Hepatocyte (in vitro differentiated cells): ENCODE measurements around the gene B3GALNT2. TPM values are rescaled to one million over a fixed set of nuclear protein-coding genes. Genes with fewer than 3 reads are reported as not detected.
A peak's percentile ranks its signal among the peaks of the same experiment; 100 is the strongest.

Experiments
- DNase-seq: peaks from one replicate; pipeline ENCODE4 v3.0.0-alpha.2; 2016; ENCODE audit warnings: low spot score
- H2AFZ ChIP-seq: fragments of 200-600 bp; sonication (generic); 2 replicates; pipeline ENCODE4 v1.6.0; 2016; ENCODE audit warnings: antibody characterized with exemption, mild to moderate bottlenecking
- H3K27ac ChIP-seq: fragments of 200-600 bp; sonication (generic); 2 replicates; pipeline ENCODE4 v1.5.1; 2016; ENCODE audit warnings: mild to moderate bottlenecking
- H3K27me3 ChIP-seq: fragments of 200-600 bp; sonication (generic); 2 replicates; pipeline ENCODE4 v1.6.1; 2016
- H3K36me3 ChIP-seq: fragments of 200-600 bp; sonication (generic); replicated peaks from 2 replicates; pipeline ENCODE4 v1.5.1; 2016; ENCODE audit warnings: low read depth; ENCODE audit not compliant: insufficient read depth
- H3K4me1 ChIP-seq: fragments of 200-600 bp; sonication (generic); 2 replicates; pipeline ENCODE4 v1.5.1; 2016; ENCODE audit warnings: mild to moderate bottlenecking, moderate library complexity; ENCODE audit not compliant: insufficient read depth
- H3K4me2 ChIP-seq: fragments of 200-600 bp; sonication (generic); 2 replicates; pipeline ENCODE4 v1.6.0; 2016
- H3K4me3 ChIP-seq: fragments of 200-600 bp; sonication (generic); 2 replicates; pipeline ENCODE4 v1.5.1; 2016; ENCODE audit warnings: mild to moderate bottlenecking
- H3K79me2 ChIP-seq: fragments of 200-600 bp; sonication (generic); 2 replicates; pipeline ENCODE4 v1.6.0; 2017; ENCODE audit warnings: mild to moderate bottlenecking
- H3K9me2 ChIP-seq: fragments of 200-600 bp; sonication (generic); replicated peaks from 2 replicates; pipeline ENCODE4 v1.6.0; 2017; ENCODE audit warnings: mild to moderate bottlenecking; ENCODE audit not compliant: insufficient read depth
- H3K9me3 ChIP-seq: fragments of 200-600 bp; sonication (generic); 2 replicates; pipeline ENCODE4 v1.5.1; 2016; ENCODE audit warnings: low read depth, mild to moderate bottlenecking
- H4K20me1 ChIP-seq: fragments of 200-600 bp; sonication (generic); 2 replicates; pipeline ENCODE4 v1.6.0; 2016; ENCODE audit warnings: mild to moderate bottlenecking; ENCODE audit not compliant: insufficient read depth, poor library complexity, severe bottlenecking
- EZH2 ChIP-seq: fragments of 200-600 bp; sonication (generic); IDR thresholded peaks from 2 replicates; pipeline ENCODE4 v1.6.1; 2016; ENCODE audit warnings: antibody characterized with exemption, mild to moderate bottlenecking, borderline replicate concordance
- EZH2phosphoT487 ChIP-seq: fragments of 200-600 bp; sonication (generic); IDR thresholded peaks from one replicate; pipeline ENCODE4 v1.6.1; 2018; ENCODE audit warnings: antibody characterized with exemption, mild to moderate bottlenecking, low read depth, moderate library complexity; ENCODE audit not compliant: unreplicated experiment, severe bottlenecking
- WGBS: methylation state at CpG from one replicate; pipeline ENCODE4 v1.1.6; 2016; ENCODE audit warnings: low lambda C conversion rate; ENCODE audit errors: missing lambda C conversion rate; 5-methylcytosine and 5-hydroxymethylcytosine counted together
- polyA plus RNA-seq: library from polyadenylated mRNA; unstranded; fragments of >200 nt; fragmentation: Nextera tagmentation; extraction: Ambion mirVana; gene quantifications from 2 replicates; pipeline ENCODE4 v1.2.1, GENCODE V29; 2016
- total RNA-seq: library from RNA; depleted of rRNA; stranded (reverse); fragments of >200 nt; gene quantifications from 2 replicates; pipeline ENCODE4 v1.2.3, GENCODE V29; 2014
- TF ChIP-seq, protein P1 (sequence below): fragments of 200-600 bp; sonication (generic); IDR thresholded peaks from 2 replicates; pipeline ENCODE4 v1.5.1; 2016; ENCODE audit warnings: antibody characterized with exemption, mild to moderate bottlenecking; ENCODE audit not compliant: poor library complexity

The B3GALNT2 gene
- total and polyA plus RNA-seq, 2 experiments from 2014 or later = 8.1 to 24.2 TPM

DNA sequence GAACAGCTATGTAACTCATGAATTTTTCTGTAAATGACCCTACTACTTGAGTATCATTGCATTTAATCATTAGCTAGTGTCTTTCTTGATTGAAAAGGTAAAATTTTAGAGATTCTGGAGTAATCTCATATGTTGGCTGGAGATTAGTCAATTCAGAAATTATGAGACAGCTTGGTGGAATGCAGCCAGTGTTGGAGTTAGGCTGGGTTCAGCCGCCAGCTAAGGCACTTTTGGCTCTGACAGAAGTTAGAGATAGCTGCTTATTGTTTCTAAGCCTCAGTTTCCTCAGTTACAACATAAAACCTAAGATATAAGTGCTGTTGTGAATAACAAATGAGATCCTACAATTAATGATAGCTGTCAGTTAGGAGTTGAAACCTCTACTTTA, 87.6 kb downstream of the B3GALNT2 start:
- 94% methylated on average over 1 of the region's 1 CpG for WGBS
- Histone ChIP-seq H4K20me1 (no peaks in the 10 kb centered on the region), H3K4me2 (no peak overlapping the region)

DNA sequence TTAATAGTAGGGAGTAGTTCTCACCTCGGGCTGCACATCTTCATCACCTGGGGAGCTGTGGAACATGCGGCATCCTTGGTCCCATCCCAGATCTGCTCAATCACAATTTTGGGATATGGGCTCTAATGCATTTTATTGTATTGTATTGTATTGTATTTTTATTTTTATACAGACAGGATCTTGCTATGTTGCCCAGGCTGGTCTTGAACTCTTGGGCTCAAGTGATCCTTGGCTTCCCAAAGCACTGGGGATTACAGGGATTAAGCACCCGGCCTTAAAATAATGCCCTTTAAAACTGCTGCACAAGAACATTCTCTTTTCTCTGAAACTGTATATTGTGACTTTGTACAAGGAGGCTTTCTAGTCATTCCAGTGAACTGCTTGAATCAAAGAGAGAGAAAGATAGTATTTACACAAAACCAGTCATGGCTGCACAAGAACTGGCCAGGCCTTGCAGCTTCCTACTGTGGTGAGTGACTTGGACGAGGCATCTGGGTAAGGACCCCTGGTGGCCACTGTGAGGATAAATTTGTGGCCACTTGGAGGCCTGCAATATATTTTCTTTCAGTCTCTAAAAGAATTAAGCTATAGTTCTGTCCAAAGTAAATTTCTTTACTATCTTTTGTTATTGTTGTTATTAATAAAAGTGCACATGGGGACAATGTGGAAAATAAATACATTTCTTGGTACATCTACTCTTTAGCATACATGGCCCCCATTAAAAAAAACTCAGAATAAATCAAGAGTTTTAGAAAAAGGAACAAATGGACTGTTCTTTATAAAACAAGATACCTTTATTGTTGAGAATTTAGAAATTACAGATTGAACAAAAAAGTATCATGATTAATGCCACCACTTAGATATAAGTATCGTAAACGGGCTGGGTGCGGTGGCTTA, 89.0 kb downstream of the B3GALNT2 start:
- no peaks in the 10 kb centered on the region for H3K9me2 ChIP-seq
- no peaks in the 10 kb centered on the region for H3K27me3 ChIP-seq
- no peak overlapping the region for H3K27ac ChIP-seq
- no peaks in the 10 kb centered on the region for H4K20me1 ChIP-seq
- H3K4me1 ChIP-seq = no peaks in the 10 kb centered on the region
- peaks cover 35% of the 10 kb centered on the region for H3K79me2 ChIP-seq
- no peak overlapping the region for H3K4me2 ChIP-seq
- peak; percentile 82 for DNase-seq
- H2AFZ ChIP-seq = no peak overlapping the region
- WGBS = 82% methylated on average over 7 of the region's 7 CpGs
- H3K36me3 ChIP-seq = no peaks in the 10 kb centered on the region
- H3K9me3 ChIP-seq = no peaks in the 10 kb centered on the region
- H3K4me3 ChIP-seq = no peak overlapping the region
- TF ChIP-seq EZH2 = no peak
- TF ChIP-seq, protein P1, sequence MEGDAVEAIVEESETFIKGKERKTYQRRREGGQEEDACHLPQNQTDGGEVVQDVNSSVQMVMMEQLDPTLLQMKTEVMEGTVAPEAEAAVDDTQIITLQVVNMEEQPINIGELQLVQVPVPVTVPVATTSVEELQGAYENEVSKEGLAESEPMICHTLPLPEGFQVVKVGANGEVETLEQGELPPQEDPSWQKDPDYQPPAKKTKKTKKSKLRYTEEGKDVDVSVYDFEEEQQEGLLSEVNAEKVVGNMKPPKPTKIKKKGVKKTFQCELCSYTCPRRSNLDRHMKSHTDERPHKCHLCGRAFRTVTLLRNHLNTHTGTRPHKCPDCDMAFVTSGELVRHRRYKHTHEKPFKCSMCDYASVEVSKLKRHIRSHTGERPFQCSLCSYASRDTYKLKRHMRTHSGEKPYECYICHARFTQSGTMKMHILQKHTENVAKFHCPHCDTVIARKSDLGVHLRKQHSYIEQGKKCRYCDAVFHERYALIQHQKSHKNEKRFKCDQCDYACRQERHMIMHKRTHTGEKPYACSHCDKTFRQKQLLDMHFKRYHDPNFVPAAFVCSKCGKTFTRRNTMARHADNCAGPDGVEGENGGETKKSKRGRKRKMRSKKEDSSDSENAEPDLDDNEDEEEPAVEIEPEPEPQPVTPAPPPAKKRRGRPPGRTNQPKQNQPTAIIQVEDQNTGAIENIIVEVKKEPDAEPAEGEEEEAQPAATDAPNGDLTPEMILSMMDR = peak; percentile 65
- no peak for TF ChIP-seq EZH2phosphoT487

More for the DNA sequence above, 87.6 kb downstream of the B3GALNT2 start:
- no peaks in the 10 kb centered on the region for H3K9me3 ChIP-seq
- DNase-seq = no peak
- no peak overlapping the region for H2AFZ ChIP-seq
- H3K9me2 ChIP-seq = no peaks in the 10 kb centered on the region
- no peak overlapping the region for H3K27ac ChIP-seq
- H3K79me2 ChIP-seq = peaks cover 36% of the 10 kb centered on the region
- no peaks in the 10 kb centered on the region for H3K27me3 ChIP-seq
- H3K36me3 ChIP-seq = no peaks in the 10 kb centered on the region
- no peak overlapping the region for H3K4me3 ChIP-seq
- no peak for TF ChIP-seq EZH2phosphoT487
- TF ChIP-seq, protein P1 = no peak
- TF ChIP-seq EZH2 = no peak
- H3K4me1 ChIP-seq = no peaks in the 10 kb centered on the region

DNA sequence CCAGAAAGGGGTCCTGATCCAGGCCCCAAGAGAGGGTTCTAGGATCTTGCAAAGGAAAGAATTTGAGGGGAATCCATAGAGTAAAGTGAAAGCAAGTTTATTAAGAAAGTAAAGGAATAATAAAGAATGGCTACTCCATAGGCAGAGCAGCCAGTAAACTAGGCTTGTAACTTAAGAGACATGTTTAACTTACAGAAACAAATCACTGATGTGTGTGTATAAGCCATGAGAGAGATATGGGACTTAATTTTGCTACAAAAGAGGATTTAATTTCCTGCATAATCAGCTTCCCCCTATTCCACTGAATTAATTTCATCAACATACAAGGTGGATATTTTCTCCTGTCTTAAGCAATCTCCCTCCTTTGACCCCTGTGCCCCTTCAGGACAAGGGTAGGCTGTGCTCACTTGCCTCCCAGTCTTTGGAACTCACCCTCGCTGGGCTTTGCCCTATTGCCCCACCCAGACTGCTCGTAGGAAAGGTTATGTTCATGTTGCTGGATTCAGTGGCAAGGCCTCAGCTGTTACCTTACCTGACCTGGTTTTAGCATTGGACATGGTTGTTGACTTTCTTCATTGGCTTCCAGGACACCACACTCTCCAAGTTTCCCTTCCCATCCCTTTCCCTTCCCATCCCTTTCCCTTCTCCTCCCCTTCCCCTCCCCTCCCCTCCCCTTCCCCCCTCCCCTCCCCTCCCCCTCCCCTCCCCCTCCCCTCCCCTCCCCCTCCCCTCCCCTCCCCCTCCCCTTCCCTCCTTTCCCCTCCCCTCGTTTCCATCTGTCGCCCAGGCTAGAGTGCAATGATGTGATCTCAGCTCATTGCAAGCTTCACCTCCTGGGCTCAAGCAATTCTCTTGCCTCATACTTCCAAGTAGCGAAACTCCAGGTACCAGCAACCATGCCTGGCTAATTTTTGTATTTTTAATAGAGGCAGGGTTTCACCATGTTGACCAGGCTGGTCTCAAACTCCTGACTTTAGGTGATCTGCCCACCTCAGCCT, 92.5 kb downstream of the B3GALNT2 start:
- Histone ChIP-seq H3K27ac (no peak overlapping the region), H3K27me3 (no peaks in the 10 kb centered on the region), H3K36me3 (no peaks in the 10 kb centered on the region), H3K9me3 (no peaks in the 10 kb centered on the region), H3K4me2 (no peak overlapping the region), H3K4me3 (no peak overlapping the region), H3K4me1 (peaks cover 7% of the 10 kb centered on the region), H4K20me1 (no peaks in the 10 kb centered on the region), H3K79me2 (peaks cover 27% of the 10 kb centered on the region), H3K9me2 (no peaks in the 10 kb centered on the region), H2AFZ (no peak overlapping the region)
- DNase-seq = no peak
- no peak for TF ChIP-seq EZH2
- no peak for TF ChIP-seq EZH2phosphoT487
- TF ChIP-seq, protein P1 = no peak
- WGBS = 77% methylated on average over 5 of the region's 5 CpGs
